ENCODE measurements around the gene KLF7. TPM values are rescaled to one million over a fixed set of nuclear protein-coding genes. Genes with fewer than 3 reads are reported as not detected.

KLF7 gene
- total RNA-seq, 1 donor from 2014 or later, result 36.7 TPM

- TF ChIP-seq CTCF (IDR thresholded peaks at IDR 0.05), result no peak
- Mint-ChIP-seq H3K27ac (ENCODE audit: unreplicated experiment) (no peak overlapping the region), H3K36me3 (ENCODE audit: unreplicated experiment) (peaks cover 10% of the 10 kb centered on the region), H3K4me1 (ENCODE audit: unreplicated experiment) (peaks cover 88% of the 10 kb centered on the region), H3K4me3 (ENCODE audit: unreplicated experiment) (no peak overlapping the region), H3K9me3 (ENCODE audit: unreplicated experiment) (peaks cover 3% of the 10 kb centered on the region), H3K27me3 (ENCODE audit: unreplicated experiment) (no peaks in the 10 kb centered on the region)
- DNase-seq (ENCODE audit: extremely low spot score, unreplicated experiment), result no peak
These were observed 27.0 kb downstream of the KLF7 start for GRCh38 chr2:207138627-207139297.

GRCh38 chr2:207137596-207138337, 28.0 kb downstream of the KLF7 start:
- peaks cover 88% of the 10 kb centered on the region for H3K4me1 Mint-ChIP-seq (ENCODE audit: unreplicated experiment)
- TF ChIP-seq CTCF (IDR thresholded peaks at IDR 0.05), result no peak
- no peak overlapping the region for H3K4me3 Mint-ChIP-seq (ENCODE audit: unreplicated experiment)
- peaks cover 3% of the 10 kb centered on the region for H3K9me3 Mint-ChIP-seq (ENCODE audit: unreplicated experiment)
- H3K36me3 Mint-ChIP-seq (ENCODE audit: unreplicated experiment), result peaks cover 10% of the 10 kb centered on the region
- no peak overlapping the region for H3K27ac Mint-ChIP-seq (ENCODE audit: unreplicated experiment)
- no peaks in the 10 kb centered on the region for H3K27me3 Mint-ChIP-seq (ENCODE audit: unreplicated experiment)
- no peak for DNase-seq (ENCODE audit: extremely low spot score, unreplicated experiment)

DNA sequence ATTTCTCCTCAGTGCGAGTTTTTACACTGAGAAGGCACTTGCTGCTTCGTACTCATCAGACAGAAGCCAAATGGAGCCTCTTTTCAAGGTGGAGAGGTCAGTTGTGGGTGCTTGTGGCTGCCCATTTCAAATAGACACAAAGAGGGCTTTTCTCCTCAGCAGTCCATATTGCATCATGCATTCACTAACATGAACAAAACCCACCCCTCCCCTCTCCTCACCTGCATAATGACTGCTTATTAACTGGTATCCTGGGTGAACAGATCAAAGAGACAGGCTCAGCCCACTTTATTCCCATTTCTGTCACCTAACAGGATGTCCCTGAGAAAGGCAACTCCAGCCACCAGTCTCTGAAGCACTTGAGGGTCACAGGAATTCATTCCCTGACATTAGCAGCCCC, 28.9 kb downstream of the KLF7 start:
- no peak for DNase-seq (ENCODE audit: extremely low spot score, unreplicated experiment)
- Mint-ChIP-seq H3K4me1 (ENCODE audit: unreplicated experiment) (peaks cover 88% of the 10 kb centered on the region), H3K36me3 (ENCODE audit: unreplicated experiment) (peaks cover 10% of the 10 kb centered on the region), H3K27ac (ENCODE audit: unreplicated experiment) (peak overlapping the region; percentile 82), H3K27me3 (ENCODE audit: unreplicated experiment) (no peaks in the 10 kb centered on the region), H3K9me3 (ENCODE audit: unreplicated experiment) (peaks cover 3% of the 10 kb centered on the region), H3K4me3 (ENCODE audit: unreplicated experiment) (no peak overlapping the region)
- TF ChIP-seq CTCF (IDR thresholded peaks at IDR 0.05), result no peak

DNA sequence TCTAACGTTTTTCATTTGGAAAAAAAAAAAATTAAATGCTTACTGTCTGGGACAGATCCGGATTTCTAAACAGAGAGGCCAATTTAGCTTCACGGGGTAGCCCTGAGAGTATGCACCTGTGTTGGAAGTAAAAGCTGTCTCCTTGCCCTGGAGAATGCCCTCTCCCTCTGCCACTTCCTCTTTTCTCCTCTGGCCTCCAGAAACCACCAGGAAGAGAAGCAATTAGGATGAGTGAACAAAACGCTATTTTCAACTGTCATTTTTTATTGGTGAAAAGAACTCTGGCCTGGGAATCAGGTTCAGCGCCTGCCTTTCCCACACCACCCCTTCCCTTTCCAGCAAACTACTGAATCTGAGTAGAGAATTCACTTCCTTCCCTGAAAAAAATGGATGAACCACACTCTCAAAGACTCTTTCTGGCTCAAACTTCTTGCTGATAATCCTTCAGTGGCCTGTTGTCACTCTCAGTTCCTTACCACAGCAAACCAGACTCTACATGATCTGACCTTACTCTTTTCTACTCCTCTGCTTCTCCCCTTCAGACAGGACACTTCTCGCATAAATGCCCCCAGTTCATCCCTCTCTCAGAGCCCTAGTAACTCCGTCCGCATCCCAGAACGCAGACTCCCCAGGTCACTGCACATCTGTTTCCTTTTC, 29.8 kb downstream of the KLF7 start:
- no peak for DNase-seq (ENCODE audit: extremely low spot score, unreplicated experiment)
- Mint-ChIP-seq H3K27ac (ENCODE audit: unreplicated experiment) (peak overlapping the region; percentile 82), H3K9me3 (ENCODE audit: unreplicated experiment) (peaks cover 3% of the 10 kb centered on the region), H3K27me3 (ENCODE audit: unreplicated experiment) (no peaks in the 10 kb centered on the region), H3K4me1 (ENCODE audit: unreplicated experiment) (peaks cover 88% of the 10 kb centered on the region), H3K4me3 (ENCODE audit: unreplicated experiment) (no peak overlapping the region), H3K36me3 (ENCODE audit: unreplicated experiment) (peaks cover 13% of the 10 kb centered on the region)
- TF ChIP-seq CTCF (IDR thresholded peaks at IDR 0.05), result no peak

DNA sequence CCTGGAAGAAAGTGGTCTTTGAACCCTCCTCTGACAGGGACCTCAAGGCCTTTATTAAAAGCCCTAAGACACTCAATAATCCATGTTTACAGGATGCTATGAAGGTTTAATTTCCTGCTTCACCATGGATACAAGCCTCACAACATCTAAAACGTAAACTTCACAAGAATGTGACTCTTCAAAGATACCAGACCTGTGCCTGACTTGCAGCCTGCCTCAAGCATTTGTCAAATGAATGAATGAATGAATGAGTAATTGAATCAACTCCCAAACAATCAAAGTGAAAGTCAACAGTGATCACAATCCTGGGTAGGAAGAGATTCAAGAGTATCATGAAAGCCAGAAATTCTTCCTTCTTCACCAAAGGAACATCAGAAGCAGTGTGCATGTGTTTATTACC, 30.4 kb downstream of the KLF7 start:
- H3K4me1 Mint-ChIP-seq (ENCODE audit: unreplicated experiment), result peaks cover 85% of the 10 kb centered on the region
- DNase-seq (ENCODE audit: extremely low spot score, unreplicated experiment), result no peak

More for the DNA sequence above, 30.4 kb downstream of the KLF7 start:
- Mint-ChIP-seq H3K27ac (ENCODE audit: unreplicated experiment) (peak overlapping the region; percentile 82), H3K9me3 (ENCODE audit: unreplicated experiment) (peaks cover 3% of the 10 kb centered on the region), H3K4me3 (ENCODE audit: unreplicated experiment) (no peak overlapping the region), H3K27me3 (ENCODE audit: unreplicated experiment) (no peaks in the 10 kb centered on the region), H3K36me3 (ENCODE audit: unreplicated experiment) (peaks cover 13% of the 10 kb centered on the region)
- TF ChIP-seq CTCF (IDR thresholded peaks at IDR 0.05), result no peak
